Activated CD4-positive, alpha-beta T cell treated with anti-CD3 and anti-CD28 coated beads, Interleukin-2, amount 10 ng/mL, durations not matched to agents 7 days and 5 days (primary cell): ENCODE data around the gene GZF1. TPM values are rescaled to one million over a fixed set of nuclear protein-coding genes. Genes with fewer than 3 reads are reported as not detected.
A peak's percentile ranks its signal among the peaks of the same experiment; 100 is the strongest.

Source experiments
- CTCF ChIA-PET: fragments of 350-600 bp; sonication (Branson Sonifier 250); formaldehyde crosslinking; loops from one replicate; lab custom pipeline; 2021; ENCODE audit warnings: antibody characterized with exemption; lab: Charles Lee
- POLR2A ChIA-PET: fragments of 350-600 bp; sonication (Branson Sonifier 250); formaldehyde crosslinking; loops from one replicate; lab custom pipeline; 2021; ENCODE audit warnings: antibody characterized with exemption; lab: Charles Lee
- DNase-seq: peaks from one replicate; pipeline ENCODE4 v3.0.0-alpha.2; 2020
- H3K27ac Mint-ChIP-seq: one replicate; pipeline ENCODE4 v1.8.0; 2021; ENCODE audit warnings: mild to moderate bottlenecking, moderate library complexity, mixed read lengths
- H3K27me3 Mint-ChIP-seq: one replicate; pipeline ENCODE4 v1.8.0; 2021; ENCODE audit warnings: mixed read lengths
- H3K36me3 Mint-ChIP-seq: one replicate; pipeline ENCODE4 v1.8.0; 2021; ENCODE audit warnings: low read depth, mixed read lengths
- H3K4me1 Mint-ChIP-seq: one replicate; pipeline ENCODE4 v1.8.0; 2021; ENCODE audit warnings: mixed read lengths
- H3K4me3 Mint-ChIP-seq: one replicate; pipeline ENCODE4 v1.8.0; 2021; ENCODE audit warnings: mild to moderate bottlenecking, moderate library complexity, mixed read lengths
- H3K9me3 Mint-ChIP-seq: one replicate; pipeline ENCODE4 v1.8.0; 2021; ENCODE audit warnings: mixed read lengths
- total RNA-seq, 2 experiments: library from RNA; stranded (reverse); gene quantifications; one replicate each; pipeline ENCODE4 v1.2.3, GENCODE V29; 2021

The GZF1 gene
- total RNA-seq, 2 experiments from 2014 or later: 12.3 to 15.5 TPM

DNA sequence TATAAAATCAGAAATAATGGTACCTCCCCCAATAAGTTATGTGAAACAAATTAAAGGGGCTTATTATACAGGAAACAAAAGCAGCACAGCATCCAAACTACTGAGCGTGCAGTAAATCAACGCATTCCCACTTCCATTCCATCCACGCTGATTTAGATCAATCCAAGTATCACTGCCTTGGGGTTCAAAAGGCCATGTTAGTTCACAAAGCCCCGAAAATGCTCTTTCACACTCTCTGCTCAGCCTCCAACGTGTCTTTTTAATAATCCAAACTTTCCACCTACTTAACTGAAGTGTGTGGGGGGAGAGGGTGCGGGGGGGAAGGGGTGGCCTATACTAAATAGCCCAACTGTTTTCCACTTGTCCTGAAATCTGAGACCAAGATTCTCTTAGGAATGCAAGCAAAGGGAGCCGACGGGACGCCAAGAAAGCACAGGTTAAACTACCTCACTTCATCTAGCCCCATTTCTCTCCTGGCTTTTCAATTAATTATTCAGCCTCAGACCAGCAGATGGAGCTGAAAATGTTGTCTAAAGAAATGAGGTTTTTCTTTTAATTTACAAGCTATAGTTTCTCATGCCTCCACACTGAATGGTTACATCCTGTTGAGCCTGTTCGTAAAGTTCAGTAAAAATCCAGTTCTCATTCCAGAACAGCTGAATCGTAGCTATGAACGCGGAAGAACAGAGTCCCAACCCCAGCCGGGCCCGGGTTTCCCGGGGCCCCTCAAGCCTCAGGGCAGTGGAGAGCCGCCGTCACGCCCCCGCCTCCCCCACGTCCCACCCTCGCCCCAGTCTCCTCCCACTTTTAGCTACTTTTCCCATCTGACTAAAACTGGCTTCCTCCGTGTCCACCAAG is 12.4 kb upstream of the GZF1 start:
- Mint-ChIP-seq H3K27me3 (no peaks in the 10 kb centered on the region), H3K4me1 (peaks cover 32% of the 10 kb centered on the region), H3K4me3 (peak overlapping the region; percentile 82), H3K9me3 (no peaks in the 10 kb centered on the region), H3K36me3 (peaks cover 7% of the 10 kb centered on the region), H3K27ac (peak overlapping the region; percentile 100)
- ChIA-PET CTCF (interaction anchor here (0.6 to 1.8 kb wide), 15 partner anchors 8 to 299 kb away, joined by 3 to 9 read pairs (median 3); partner anchors contain the start of gene NAPB), POLR2A (interaction anchor here (0.8 to 1.0 kb wide), 4 partner anchors 8 to 209 kb away, joined by 3 to 6 read pairs (median 4); partner anchors contain the start of gene NAPB)
- peak; percentile 74 for DNase-seq

- DNase-seq: peak; percentile 95
- Mint-ChIP-seq H3K27me3 (no peaks in the 10 kb centered on the region), H3K27ac (peak within 1 kb of the TSS; percentile 100), H3K9me3 (no peaks in the 10 kb centered on the region), H3K36me3 (peaks cover 11% of the 10 kb centered on the region), H3K4me1 (peaks cover 34% of the 10 kb centered on the region), H3K4me3 (peak within 1 kb of the TSS; percentile 82)
- ChIA-PET CTCF (interaction anchor here (0.6 to 1.8 kb wide), 14 partner anchors 9 to 300 kb away, joined by 3 to 9 read pairs (median 4); partner anchors contain the start of gene NAPB), POLR2A (interaction anchor here (0.7 to 1.4 kb wide), 6 partner anchors 7 to 497 kb away, joined by 3 to 6 read pairs (median 4); partner anchors contain the start of gene NAPB)
Observed at GRCh38 chr20:23350196-23350903, 11.6 kb upstream of the GZF1 start, which contains the start of gene NXT1. Gene NXT1, plus strand, starts transcription at chr20:23350791. Its CDS starts 3,251 bp downstream, at chr20:23354042.

- peak overlapping the region; percentile 100 for H3K27ac Mint-ChIP-seq
- POLR2A ChIA-PET: interaction anchor here (0.7 to 1.4 kb wide), 2 partner anchors 70 to 498 kb away, joined by 3 to 4 read pairs; partner anchors contain the start of gene NAPB
- H3K9me3 Mint-ChIP-seq: no peaks in the 10 kb centered on the region
- peak overlapping the region; percentile 82 for H3K4me3 Mint-ChIP-seq
- CTCF ChIA-PET: interaction anchor here (1.4 to 1.8 kb wide), 6 partner anchors 8 to 70 kb away, joined by 3 to 9 read pairs (median 4); partner anchors contain the start of gene NAPB
- peaks cover 16% of the 10 kb centered on the region for H3K36me3 Mint-ChIP-seq
- peak; percentile 71 for DNase-seq
- H3K27me3 Mint-ChIP-seq: no peaks in the 10 kb centered on the region
- peaks cover 34% of the 10 kb centered on the region for H3K4me1 Mint-ChIP-seq
Observed at GRCh38 chr20:23350904-23351838, 10.8 kb upstream of the GZF1 start.

DNA sequence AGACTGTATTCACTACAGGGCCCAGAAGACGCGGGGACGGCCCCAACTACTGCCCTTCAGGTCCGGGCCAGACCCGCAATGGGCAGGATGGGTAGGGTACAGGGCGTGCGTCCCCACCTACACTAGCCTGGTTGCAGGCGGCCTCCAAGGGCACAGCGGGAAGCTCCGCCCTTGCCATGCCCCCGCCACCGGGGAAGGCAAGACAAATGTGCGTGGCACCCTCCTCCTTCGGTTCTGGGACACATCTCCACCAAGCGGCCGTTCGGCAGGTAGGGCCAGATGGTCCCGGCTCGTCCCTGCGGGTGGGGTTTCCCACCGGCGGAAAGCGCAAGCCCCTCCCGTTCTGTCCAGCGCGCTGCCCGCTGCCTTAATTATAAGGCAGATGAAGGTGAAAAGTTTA is 5.8 kb upstream of the GZF1 start:
- DNase-seq: no peak
- ChIA-PET CTCF (interaction anchor here (0.6 kb wide), 1 partner anchor 887 kb away, joined by 3 read pairs; no protein-coding TSS in a partner anchor), POLR2A (no interaction called here)
- Mint-ChIP-seq H3K27me3 (no peaks in the 10 kb centered on the region), H3K9me3 (no peaks in the 10 kb centered on the region), H3K27ac (no peak overlapping the region), H3K4me3 (no peak overlapping the region), H3K36me3 (peaks cover 16% of the 10 kb centered on the region), H3K4me1 (peaks cover 45% of the 10 kb centered on the region)

DNA sequence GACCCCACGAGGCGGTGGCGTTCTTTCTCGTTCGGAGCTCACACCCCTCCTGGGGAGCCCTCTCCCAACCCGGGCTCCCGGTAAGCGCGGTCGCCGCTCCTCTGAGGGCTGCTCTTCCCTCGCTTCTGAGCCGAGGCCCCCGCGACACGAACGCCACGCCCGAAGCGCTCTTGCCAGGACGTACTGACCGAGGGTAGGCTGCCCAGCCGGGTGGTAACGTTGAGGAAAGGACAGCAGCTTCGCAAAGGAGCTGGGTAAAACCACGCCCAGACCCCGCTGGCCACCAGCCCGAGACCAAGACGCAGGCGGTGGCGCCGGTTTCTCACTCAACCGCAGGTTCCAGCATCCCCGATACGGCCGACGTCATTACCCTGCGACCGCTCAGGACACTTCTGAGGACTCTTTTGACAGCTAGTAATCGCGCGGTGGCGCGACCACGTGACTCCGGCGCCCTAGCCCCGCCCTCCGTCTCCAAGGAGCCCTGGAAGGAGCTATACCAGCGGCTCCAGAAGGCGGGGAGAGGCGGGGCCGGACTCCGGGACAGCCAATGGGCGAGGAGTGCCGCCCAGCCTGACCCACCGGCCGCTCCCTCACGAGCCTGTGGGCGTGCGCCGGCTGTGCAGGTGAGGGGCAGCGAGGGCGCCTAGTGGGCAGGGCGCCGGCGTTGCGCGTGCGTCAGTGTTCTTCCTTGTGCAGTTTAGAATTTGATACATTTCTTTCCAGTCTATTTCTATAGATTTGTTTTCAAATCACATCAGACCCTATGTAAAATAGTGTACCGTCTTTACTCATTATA is 4.0 kb upstream of the GZF1 start:
- Mint-ChIP-seq H3K36me3 (peaks cover 13% of the 10 kb centered on the region), H3K4me3 (peak overlapping the region; percentile 92), H3K27me3 (no peaks in the 10 kb centered on the region), H3K27ac (peak overlapping the region; percentile 99), H3K9me3 (no peaks in the 10 kb centered on the region), H3K4me1 (peaks cover 35% of the 10 kb centered on the region)
- POLR2A ChIA-PET: interaction anchor here (0.7 to 1.5 kb wide), 2 partner anchors 8 to 64 kb away, joined by 5 read pairs; partner anchors contain the start of gene NAPB
- peak; percentile 100 for DNase-seq
- CTCF ChIA-PET: interaction anchor here (0.7 to 1.2 kb wide), 4 partner anchors 12 to 63 kb away, joined by 3 to 7 read pairs (median 4); partner anchors contain the start of gene NAPB

DNA sequence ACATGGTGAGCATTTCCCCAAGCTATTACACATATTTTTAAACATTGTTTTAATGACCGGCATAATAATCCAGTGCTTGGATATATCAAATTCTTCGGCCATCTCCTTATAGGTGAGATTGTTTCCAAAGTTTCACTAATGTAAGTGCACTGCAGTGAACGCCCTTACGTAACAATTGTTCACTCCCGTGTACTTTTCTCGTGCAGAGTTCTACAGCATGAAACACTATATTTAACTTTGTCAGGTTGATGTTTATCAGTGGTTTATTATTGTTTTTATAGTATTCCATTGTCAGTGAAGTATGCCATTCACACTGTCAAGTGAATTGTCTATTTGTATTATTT is 3.4 kb upstream of the GZF1 start:
- no peak for DNase-seq
- Mint-ChIP-seq H3K27ac (peak overlapping the region; percentile 99), H3K4me1 (peaks cover 39% of the 10 kb centered on the region), H3K9me3 (no peaks in the 10 kb centered on the region), H3K27me3 (no peaks in the 10 kb centered on the region), H3K36me3 (peaks cover 16% of the 10 kb centered on the region), H3K4me3 (peak overlapping the region; percentile 92)
- ChIA-PET CTCF (interaction anchor here (0.7 to 1.0 kb wide), 3 partner anchors 12 to 63 kb away, joined by 3 to 4 read pairs (median 3); partner anchors contain the start of gene NAPB), POLR2A (interaction anchor here (1.5 kb wide), 1 partner anchor 63 kb away, joined by 5 read pairs; the partner anchor contains the start of gene NAPB)

DNA sequence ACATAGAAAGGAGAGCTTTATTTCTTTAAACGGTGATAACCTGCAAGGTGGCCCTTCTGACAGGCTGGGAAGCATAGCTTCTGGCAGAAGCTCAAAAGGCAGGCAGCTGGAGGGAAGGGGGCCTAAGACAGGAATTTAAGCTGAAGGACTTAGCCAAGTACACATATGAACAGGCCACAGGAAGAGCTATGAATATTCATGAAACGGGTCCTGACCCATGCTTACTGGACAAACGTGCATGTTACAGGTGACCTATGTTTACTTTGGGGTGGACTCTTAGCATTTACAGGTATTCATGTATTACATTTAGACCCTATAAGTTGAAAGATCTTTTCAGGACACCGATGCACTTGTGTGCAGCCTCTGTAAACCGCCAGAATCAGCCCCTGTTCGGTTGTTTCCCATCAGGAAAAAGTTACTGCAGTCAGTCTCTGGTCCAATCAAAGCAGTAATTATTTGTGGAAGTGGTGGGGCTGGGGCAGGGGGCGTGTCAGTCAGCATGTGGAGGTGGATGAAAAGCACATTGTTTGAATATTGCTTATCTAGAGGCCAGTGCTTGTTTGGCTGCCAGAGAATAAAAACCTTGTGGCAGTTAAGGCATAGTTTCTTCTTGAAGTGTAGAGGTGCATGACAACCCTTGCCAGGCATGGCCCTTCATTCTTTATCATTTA is 2.9 kb upstream of the GZF1 start:
- peaks cover 14% of the 10 kb centered on the region for H3K36me3 Mint-ChIP-seq
- H3K4me1 Mint-ChIP-seq: peaks cover 44% of the 10 kb centered on the region
- no peak for DNase-seq
- ChIA-PET CTCF (interaction anchor here (0.7 kb wide), 2 partner anchors 9 to 11 kb away, joined by 3 to 4 read pairs; partner anchors contain the start of gene NXT1), POLR2A (no interaction called here)
- no peaks in the 10 kb centered on the region for H3K9me3 Mint-ChIP-seq
- H3K27me3 Mint-ChIP-seq: no peaks in the 10 kb centered on the region
- peak overlapping the region; percentile 92 for H3K4me3 Mint-ChIP-seq
- H3K27ac Mint-ChIP-seq: peak overlapping the region; percentile 99

DNA sequence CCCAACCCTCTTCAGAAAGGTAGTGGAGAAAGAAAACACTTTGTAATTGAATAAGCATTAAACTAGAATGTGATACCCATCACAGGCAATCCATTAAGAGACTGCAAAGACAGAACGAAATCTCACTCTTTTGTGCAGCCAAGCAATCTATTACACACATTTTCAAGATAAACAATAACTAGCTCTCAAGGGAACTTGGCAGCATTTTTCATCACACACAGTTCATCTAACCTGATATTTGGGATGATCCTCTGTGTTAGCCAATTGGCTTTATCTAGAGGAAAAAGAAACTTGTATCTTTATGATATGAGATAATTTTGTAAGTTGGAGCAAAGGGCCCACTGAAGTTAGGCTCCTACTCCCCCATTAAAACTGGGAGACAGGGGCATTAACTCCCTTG is 1.5 kb upstream of the GZF1 start:
- Mint-ChIP-seq H3K27ac (peak overlapping the region; percentile 93), H3K36me3 (peaks cover 19% of the 10 kb centered on the region), H3K9me3 (no peaks in the 10 kb centered on the region), H3K4me3 (peak overlapping the region; percentile 78), H3K27me3 (no peaks in the 10 kb centered on the region), H3K4me1 (peaks cover 55% of the 10 kb centered on the region)
- ChIA-PET POLR2A (no interaction called here), CTCF (interaction anchor here (0.9 kb wide), 1 partner anchor 51 kb away, joined by 5 read pairs; no protein-coding TSS in a partner anchor)
- DNase-seq: no peak

GRCh38 chr20:23361119-23361475 is 885 bp upstream of the GZF1 start:
- no peak for DNase-seq
- H3K4me3 Mint-ChIP-seq: peak overlapping the region; percentile 78
- ChIA-PET CTCF (interaction anchor here (0.9 to 1.8 kb wide), 3 partner anchors 8 to 51 kb away, joined by 4 to 5 read pairs (median 5); partner anchors contain the start of gene NXT1), POLR2A (no interaction called here)
- no peaks in the 10 kb centered on the region for H3K9me3 Mint-ChIP-seq
- peaks cover 18% of the 10 kb centered on the region for H3K36me3 Mint-ChIP-seq
- peak overlapping the region; percentile 93 for H3K27ac Mint-ChIP-seq
- peaks cover 57% of the 10 kb centered on the region for H3K4me1 Mint-ChIP-seq
- no peaks in the 10 kb centered on the region for H3K27me3 Mint-ChIP-seq

- DNase-seq: peak; percentile 37
- H3K9me3 Mint-ChIP-seq: no peaks in the 10 kb centered on the region
- ChIA-PET CTCF (interaction anchor here (1.0 to 1.8 kb wide), 2 partner anchors 10 to 13 kb away, joined by 4 to 5 read pairs; no protein-coding TSS in a partner anchor), POLR2A (no interaction called here)
- H3K4me1 Mint-ChIP-seq: peaks cover 67% of the 10 kb centered on the region
- peak overlapping the region; percentile 97 for H3K27ac Mint-ChIP-seq
- H3K27me3 Mint-ChIP-seq: no peaks in the 10 kb centered on the region
- peak overlapping the region; percentile 94 for H3K4me3 Mint-ChIP-seq
- peaks cover 30% of the 10 kb centered on the region for H3K36me3 Mint-ChIP-seq
Observed at GRCh38 chr20:23362392-23363256, 642 bp downstream of the GZF1 start.
